ENCODE measurements around the gene CEP72.

- TF ChIP-seq EP300 (IDR thresholded peaks at IDR 0.05) (no peak), POLR2A (IDR thresholded peaks at IDR 0.05) (no peak), CTCF (IDR thresholded peaks at IDR 0.05) (no peak)
These were observed 43.3 kb upstream of the CEP72 start for GRCh38 chr5:568809-569208.
